Embryonic facial prominence (tissue), 1 donor: ENCODE results near the gene DPYD.

Experiments used
- DNase-seq: peaks from one replicate; pipeline ENCODE4 v3.0.0-alpha.2; 2016; ENCODE audit errors: extremely low spot score

DPYD gene

DNA sequence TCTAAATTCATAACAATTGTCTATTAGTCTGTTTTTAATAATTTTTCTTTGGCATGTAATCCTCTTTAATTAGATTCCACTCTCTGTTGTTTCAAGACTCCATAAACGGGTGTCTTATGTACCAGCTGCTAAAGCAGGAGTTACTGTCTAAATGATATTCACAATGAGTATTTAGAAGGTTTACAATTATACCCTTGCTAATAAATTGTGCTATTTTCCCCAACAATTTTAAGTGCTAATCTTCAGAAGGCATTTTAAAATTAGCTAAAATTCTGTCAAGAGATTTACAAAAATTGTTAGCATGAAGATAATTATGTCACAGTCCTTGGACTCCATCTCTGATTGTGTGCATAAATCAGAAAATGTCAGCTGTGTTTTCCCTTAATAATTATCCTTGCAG lies 83.7 kb downstream of the DPYD start:
- DNase-seq, result no peak

- DNase-seq, result no peak
Measured at GRCh38 chr1:97834899-97835298, 85.9 kb downstream of the DPYD start.

DNA sequence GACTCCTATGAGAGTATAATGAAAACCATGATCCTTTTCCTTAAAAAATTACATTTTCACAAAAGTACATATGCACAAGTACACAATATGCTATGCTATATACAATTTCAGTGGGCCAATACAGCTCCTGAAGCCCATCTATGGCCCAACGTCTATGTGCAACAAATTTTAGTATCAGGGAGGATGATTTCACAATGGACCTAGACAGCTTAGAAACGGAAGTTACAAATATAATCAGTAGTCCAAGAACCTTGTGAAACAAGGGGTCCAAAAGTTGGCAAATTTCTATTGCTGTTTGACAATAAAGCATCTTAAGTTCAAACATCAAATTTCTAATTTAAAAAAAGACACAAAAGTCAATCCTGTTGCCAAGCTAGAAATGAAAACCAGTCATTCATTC lies 87.0 kb downstream of the DPYD start:
- no peak for DNase-seq

DNA sequence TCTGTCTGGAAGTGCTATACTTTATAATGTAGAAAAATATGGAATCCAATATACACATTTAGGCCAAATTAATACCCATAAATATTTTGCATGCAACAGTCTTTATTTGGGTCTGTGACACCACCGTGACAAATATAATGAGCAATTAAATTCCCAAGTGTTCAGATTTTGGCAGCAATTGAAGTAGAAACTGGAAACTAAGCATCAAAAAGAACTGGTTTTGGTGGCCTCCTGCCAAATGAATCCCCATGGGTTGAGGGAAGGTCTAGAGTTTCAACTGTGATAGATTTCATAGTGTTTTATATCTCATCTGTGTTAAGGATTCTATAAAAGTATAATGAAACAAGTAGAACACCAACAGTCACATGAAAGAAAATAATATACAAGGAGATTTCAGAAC lies 88.4 kb downstream of the DPYD start:
- no peak for DNase-seq

- no peak for DNase-seq
Measured at GRCh38 chr1:97827887-97828286, 92.9 kb downstream of the DPYD start.

- DNase-seq, result no peak
Measured at GRCh38 chr1:97826820-97827219, 94.0 kb downstream of the DPYD start.

DNA sequence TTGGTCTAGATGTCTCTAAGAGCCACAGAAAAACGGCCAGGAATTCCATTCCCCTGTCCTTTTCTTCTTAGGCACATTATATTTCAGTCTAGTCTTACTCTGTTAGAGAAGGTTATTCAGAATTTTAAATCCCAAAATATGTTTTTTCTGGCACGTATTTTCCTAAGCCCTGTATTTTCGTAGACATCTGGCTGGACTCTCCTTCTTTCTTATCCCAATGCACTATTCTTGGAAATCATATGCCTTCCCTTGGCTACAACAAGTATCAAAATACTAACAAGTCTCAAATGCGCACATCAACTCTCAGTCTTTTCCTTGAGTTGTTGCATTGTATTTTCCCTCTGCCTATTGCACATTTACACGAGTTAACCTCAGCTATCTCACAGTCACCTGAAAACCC lies 96.2 kb downstream of the DPYD start:
- DNase-seq, result no peak

DNA sequence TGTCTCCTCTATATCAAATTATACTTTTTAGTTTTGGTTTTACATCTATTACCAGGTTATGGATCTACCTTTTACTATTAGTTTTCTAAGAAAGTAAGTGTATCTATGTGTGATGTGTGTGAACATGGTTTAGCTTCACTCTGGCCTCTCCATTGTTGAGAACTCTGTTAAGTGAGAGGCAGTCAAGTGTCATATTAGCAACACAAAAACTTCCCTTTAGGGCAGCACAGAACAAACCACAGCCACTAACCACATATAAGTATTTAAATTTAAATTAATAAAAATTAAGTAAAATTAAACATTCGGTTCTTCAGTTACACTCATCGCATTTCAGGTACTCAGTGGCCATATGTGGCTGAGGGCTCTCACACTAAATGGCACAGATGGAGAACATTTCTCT lies 96.6 kb downstream of the DPYD start:
- no peak for DNase-seq

GRCh38 chr1:97820470-97821188 lies 100.2 kb downstream of the DPYD start:
- DNase-seq, result no peak

GRCh38 chr1:97816927-97817326 lies 103.9 kb downstream of the DPYD start:
- DNase-seq, result no peak

- DNase-seq, result no peak
Measured at GRCh38 chr1:97814804-97815203, 106.0 kb downstream of the DPYD start.

DNA sequence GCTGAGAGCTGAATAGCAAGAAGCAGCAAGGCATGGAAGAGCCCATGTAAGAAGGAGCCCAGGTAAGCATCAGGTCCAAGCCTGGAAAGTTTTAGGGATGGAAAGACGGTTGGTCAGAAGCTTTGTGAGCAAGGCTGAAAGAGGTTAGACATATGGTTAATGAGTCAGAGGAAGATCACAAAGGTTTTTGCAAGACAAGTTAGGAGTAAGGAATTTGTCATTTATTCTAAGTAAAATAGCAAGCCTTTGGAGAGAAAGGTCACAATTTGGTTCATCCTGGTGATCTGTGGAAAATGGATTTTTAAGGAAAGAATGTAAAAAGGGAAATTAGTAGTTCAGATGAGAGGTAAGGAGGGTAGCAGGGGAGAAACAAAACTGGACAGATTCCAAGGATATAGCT lies 106.7 kb downstream of the DPYD start:
- no peak for DNase-seq

DNA sequence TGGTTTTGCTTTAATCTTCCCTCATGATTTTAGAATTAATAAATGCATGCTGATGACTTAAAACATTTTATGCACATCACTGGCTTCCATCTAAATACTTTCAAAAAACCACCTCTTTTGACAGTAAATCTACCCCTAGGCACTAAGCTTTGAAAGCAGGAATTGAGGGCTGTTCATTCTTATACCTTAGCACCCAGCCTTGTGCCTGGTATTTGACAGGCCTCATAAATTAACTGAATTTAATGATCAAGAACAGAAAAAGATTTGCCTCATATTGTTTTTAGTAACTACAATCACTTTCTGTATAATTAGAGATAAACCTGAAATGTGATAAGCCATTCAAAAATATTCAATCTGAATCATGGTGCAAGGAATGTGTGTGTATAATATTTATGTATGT lies 108.8 kb downstream of the DPYD start:
- no peak for DNase-seq

DNA sequence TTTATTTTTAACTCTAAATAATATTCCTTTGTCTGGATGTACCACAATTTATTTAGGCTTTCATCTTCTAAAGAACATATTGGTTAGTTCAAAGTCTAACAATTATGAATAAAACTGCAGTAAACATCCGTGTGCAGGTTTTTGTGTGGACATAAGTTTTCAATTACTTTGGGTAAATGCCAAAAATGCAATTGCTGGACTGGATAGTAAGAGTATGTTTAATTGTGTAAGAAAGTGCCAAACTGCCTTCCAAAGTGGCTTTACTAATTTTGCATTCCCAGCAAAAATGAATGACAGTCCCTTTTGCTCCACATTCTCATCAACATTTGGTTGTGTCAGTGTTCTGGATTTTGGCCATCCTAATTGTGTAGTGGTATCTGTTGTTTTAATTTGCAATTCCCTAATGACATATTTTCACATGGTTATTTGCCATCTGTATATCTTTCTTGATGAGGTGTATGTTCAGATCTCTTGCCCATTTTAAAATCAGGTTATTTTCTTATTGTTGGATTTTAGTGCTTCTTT lies 113.8 kb downstream of the DPYD start:
- DNase-seq, result no peak

DNA sequence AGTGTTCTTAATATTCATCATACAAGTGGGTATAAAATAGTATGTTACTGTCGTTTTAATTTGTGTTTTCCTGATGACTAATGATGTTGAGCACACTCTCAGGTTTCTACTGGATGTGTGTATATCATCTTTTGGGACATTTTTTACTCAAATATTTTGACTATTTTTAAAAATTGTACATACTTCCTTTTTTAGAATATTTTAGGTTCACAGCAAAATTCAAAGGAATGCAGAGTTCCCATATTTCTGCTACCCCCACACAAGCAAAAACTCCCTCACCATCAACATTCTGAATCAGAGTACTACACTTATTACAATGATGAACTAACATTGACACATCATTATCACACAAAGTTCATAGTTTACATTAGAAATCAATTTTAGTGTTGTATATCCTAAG lies 114.5 kb downstream of the DPYD start:
- DNase-seq, result no peak

DNA sequence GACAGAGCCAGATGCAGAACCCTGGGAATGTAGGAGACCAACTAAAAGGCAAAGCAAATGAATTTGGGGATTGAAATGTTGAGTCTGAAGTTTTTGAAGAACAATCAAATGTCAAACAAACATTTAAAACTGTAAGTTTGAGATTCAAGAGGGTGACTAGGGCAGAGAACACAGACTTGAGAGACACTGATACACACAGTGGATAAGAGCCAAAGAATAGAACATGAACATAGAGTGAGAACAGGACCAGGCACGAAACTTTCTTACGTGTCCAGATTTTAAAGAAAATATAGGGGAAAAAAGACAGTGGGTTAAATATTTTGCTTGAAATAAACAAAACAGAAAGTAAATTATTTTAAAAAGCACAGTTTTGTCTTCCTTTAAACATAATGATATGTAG lies 115.7 kb downstream of the DPYD start:
- no peak for DNase-seq

GRCh38 chr1:97803026-97803425 lies 117.8 kb downstream of the DPYD start:
- no peak for DNase-seq

GRCh38 chr1:97802011-97802410 lies 118.8 kb downstream of the DPYD start:
- no peak for DNase-seq

- no peak for DNase-seq
Measured at GRCh38 chr1:97797403-97798183, 123.2 kb downstream of the DPYD start.

- DNase-seq, result no peak
Measured at GRCh38 chr1:97796711-97797110, 124.1 kb downstream of the DPYD start.

DNA sequence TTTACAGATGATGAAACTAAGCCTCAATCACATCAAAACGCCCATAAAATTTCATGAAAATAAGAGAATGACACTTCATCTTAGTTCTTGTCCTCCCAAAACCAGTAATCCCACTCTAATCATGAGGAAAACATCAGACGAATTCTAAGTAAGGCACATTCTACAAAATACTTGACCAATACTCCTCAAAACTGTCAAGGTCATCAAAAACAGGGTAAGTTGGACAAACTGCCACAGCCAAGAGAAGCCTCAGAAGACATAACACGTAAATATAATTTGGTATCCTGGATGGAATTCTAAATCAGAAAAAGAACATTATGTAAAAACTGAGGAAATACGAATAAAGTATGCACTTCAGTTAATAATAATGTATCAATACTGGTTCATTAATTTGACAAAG lies 128.2 kb downstream of the DPYD start:
- no peak for DNase-seq

DNA sequence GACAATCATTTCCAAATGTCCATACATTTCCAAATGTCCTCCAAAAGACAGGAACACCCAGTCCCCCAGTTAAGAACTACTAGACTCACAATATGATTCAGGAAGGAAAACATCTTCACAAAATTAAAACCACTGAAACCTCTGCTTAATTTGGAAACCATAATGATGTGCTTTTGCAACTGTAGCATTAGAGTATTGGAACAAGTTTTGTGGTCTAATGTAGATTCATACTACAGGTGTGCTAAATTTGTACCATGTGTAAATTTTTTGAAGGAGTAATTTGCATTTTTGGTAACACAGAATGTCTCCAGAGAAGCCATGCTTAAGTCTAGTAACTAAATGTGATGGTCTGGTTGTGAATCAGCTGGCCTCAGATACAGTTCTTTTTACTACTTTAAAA lies 129.6 kb downstream of the DPYD start:
- DNase-seq, result no peak

GRCh38 chr1:97787231-97787630 lies 133.6 kb downstream of the DPYD start:
- no peak for DNase-seq
